DND-41 (cell line): Measurements from ENCODE around the gene MUL1.

Experiments used
- ATAC-seq: fragments of 200-7000 bp; cut with Tn5 transposase; 3 replicates; pipeline ENCODE4 v1.9.1; 2021; ENCODE audit warnings: low read depth; ENCODE audit not compliant: insufficient read depth
- DNase-seq: peaks from one replicate; pipeline ENCODE4 v3.0.0-alpha.2; 2020
- H2AFZ ChIP-seq: 2 replicates; pipeline ENCODE4 v1.6.0; 2012; ENCODE audit warnings: low read depth, low read length
- H3K27ac ChIP-seq: 2 replicates; pipeline ENCODE4 v1.5.1; 2012; ENCODE audit warnings: low read length, inconsistent platforms
- H3K27me3 ChIP-seq: fragments of 200-600 bp; sonication (generic); 2 replicates; pipeline ENCODE4 v1.6.0; 2012; ENCODE audit warnings: low read length, mild to moderate bottlenecking, inconsistent platforms; ENCODE audit not compliant: insufficient read depth, poor library complexity
- H3K36me3 ChIP-seq: 2 replicates; pipeline ENCODE4 v1.5.1; 2012; ENCODE audit warnings: low read length, inconsistent platforms; ENCODE audit not compliant: insufficient read depth
- H3K4me1 ChIP-seq: 2 replicates; pipeline ENCODE4 v1.5.1; 2012; ENCODE audit warnings: mild to moderate bottlenecking, low read length; ENCODE audit not compliant: insufficient read depth
- H3K4me2 ChIP-seq: 2 replicates; pipeline ENCODE4 v1.6.0; 2012; ENCODE audit warnings: mild to moderate bottlenecking, moderate library complexity, low read length, inconsistent platforms; ENCODE audit not compliant: insufficient read depth
- H3K4me3 ChIP-seq, 2 experiments: fragments of 200-600 bp in 1 of 2; shearing (Covaris generic) in 1 of 2; 2 replicates each; pipeline ENCODE4 v1.5.1; 2012 to 2016; ENCODE audit warnings: inconsistent platforms in 2 of 2, low read length in 2 of 2, mild to moderate bottlenecking in 2 of 2, low read depth in 1 of 2, moderate library complexity in 1 of 2
- H3K79me2 ChIP-seq: 2 replicates; pipeline ENCODE4 v1.6.0; 2012; ENCODE audit warnings: low read length, inconsistent platforms; ENCODE audit not compliant: insufficient read depth
- H3K9ac ChIP-seq: 2 replicates; pipeline ENCODE4 v1.6.0; 2012; ENCODE audit warnings: low read depth, mild to moderate bottlenecking, inconsistent platforms, low read length, moderate library complexity
- H3K9me3 ChIP-seq: 2 replicates; pipeline ENCODE4 v1.5.1; 2012; ENCODE audit warnings: low read length, moderate library complexity, mild to moderate bottlenecking, inconsistent platforms; ENCODE audit not compliant: insufficient read depth, severe bottlenecking
- H4K20me1 ChIP-seq: 2 replicates; pipeline ENCODE4 v1.6.0; 2012; ENCODE audit warnings: low read length; ENCODE audit not compliant: insufficient read depth
- EZH2 ChIP-seq: IDR thresholded peaks from 3 replicates; pipeline ENCODE4 v1.6.1; 2012; ENCODE audit warnings: borderline replicate concordance, low read depth, mild to moderate bottlenecking, moderate library complexity, low read length, inconsistent platforms; ENCODE audit not compliant: severe bottlenecking
- TF ChIP-seq, protein P1 (sequence below): IDR thresholded peaks from 2 replicates; pipeline ENCODE4 v1.5.1; 2012; ENCODE audit warnings: borderline replicate concordance, low read length, moderate library complexity, mild to moderate bottlenecking; ENCODE audit not compliant: poor library complexity, severe bottlenecking; ENCODE audit errors: extremely low read depth

The MUL1 gene

DNA sequence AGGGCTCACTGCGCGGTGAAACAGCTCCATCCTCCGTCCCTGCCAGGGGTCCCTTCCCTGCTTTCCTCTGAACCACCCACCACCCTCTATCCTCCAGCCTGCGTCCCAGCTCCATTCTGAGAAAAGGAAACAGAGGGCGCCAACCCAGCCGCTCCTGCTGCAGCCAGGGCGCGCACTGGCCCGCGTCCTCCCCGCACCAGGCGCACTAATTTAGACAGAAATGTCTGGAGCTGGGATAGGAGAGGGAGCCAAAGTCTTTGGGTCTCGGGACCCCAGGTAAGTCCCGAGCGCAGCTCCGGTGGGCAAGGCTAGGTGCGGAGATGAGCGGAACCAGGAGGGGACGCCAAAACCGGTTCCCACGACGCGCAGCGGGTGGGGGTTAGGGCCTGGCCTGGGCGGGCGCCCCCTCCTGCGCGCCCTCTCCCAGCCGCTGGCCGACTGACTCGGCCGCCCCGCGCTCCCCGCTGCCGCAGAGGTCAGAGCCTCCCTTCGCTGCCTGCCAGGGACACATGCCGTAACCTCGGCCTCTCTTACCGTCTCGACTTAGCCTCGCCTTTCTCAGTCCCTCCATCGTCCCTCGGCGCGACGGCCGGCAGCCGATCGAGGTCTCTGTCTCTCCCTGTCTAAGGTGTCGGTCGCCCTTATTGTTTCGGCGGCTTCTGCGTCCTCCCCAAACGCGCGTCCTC lies 24.0 kb downstream of the MUL1 start:
- ATAC-seq: no peak
- H2AFZ ChIP-seq: no peak overlapping the region
- H3K9ac ChIP-seq: no peak overlapping the region

DNA sequence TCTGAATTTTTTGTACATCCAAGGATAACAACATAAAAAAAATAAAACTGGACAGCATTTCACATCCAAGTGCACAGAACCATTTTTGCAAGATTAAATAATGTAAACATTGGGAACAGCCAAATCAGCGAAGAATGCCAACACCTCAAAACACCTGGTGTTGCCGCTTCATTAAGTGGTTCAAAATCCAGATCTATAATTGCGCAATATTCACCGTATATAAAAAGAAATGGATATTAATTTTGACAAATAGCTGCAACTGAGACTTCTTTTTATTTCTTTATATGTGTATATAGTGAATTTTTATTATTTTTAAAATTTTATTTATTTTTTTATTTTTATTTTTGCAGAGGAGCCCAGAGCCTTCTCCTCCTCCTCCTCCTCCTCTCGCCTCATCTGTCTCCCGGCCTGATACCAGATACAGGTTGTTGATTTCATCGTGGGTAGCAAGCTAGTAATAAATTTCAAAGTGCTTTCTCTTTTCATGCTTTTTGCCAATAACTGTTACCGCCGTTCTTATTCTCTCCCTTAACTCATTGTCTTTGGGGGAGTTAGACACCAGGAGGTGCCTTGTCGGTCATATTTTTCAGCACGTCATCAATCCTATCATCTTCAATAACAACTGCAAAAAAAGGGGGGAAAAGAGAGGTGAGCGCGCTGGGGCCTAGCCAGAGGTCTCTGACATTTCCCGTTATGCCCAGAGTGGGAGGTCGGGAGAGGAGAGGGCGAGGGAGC lies 24.7 kb downstream of the MUL1 start:
- Histone ChIP-seq H3K4me1 (no peaks in the 10 kb centered on the region), H2AFZ (no peak overlapping the region), H3K36me3 (no peaks in the 10 kb centered on the region), H3K27ac (no peak overlapping the region), H3K4me3 (no peak overlapping the region), H3K4me2 (no peak overlapping the region), H4K20me1 (0 out of 2 replicates have a peak, but pooled peaks cover 5% of the 10 kb centered on the region), H3K9me3 (no peaks in the 10 kb centered on the region), H3K79me2 (no peaks in the 10 kb centered on the region), H3K27me3 (peaks cover 25% of the 10 kb centered on the region), H3K9ac (no peak overlapping the region)
- no peak for TF ChIP-seq EZH2
- TF ChIP-seq, protein P1, sequence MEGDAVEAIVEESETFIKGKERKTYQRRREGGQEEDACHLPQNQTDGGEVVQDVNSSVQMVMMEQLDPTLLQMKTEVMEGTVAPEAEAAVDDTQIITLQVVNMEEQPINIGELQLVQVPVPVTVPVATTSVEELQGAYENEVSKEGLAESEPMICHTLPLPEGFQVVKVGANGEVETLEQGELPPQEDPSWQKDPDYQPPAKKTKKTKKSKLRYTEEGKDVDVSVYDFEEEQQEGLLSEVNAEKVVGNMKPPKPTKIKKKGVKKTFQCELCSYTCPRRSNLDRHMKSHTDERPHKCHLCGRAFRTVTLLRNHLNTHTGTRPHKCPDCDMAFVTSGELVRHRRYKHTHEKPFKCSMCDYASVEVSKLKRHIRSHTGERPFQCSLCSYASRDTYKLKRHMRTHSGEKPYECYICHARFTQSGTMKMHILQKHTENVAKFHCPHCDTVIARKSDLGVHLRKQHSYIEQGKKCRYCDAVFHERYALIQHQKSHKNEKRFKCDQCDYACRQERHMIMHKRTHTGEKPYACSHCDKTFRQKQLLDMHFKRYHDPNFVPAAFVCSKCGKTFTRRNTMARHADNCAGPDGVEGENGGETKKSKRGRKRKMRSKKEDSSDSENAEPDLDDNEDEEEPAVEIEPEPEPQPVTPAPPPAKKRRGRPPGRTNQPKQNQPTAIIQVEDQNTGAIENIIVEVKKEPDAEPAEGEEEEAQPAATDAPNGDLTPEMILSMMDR: no peak
- no peak for ATAC-seq
- no peak for DNase-seq

More for the DNA sequence above, 24.0 kb downstream of the MUL1 start:
- Histone ChIP-seq H3K4me2 (no peak overlapping the region), H3K4me3 (no peak overlapping the region), H3K27ac (no peak overlapping the region), H3K79me2 (no peaks in the 10 kb centered on the region), H3K4me1 (no peaks in the 10 kb centered on the region), H3K27me3 (peaks cover 31% of the 10 kb centered on the region), H4K20me1 (peaks cover 5% of the 10 kb centered on the region; the same call in 1 of the 2 replicates), H3K36me3 (no peaks in the 10 kb centered on the region), H3K9me3 (no peaks in the 10 kb centered on the region)
- DNase-seq: no peak
- TF ChIP-seq, protein P1: no peak
- no peak for TF ChIP-seq EZH2

DNA sequence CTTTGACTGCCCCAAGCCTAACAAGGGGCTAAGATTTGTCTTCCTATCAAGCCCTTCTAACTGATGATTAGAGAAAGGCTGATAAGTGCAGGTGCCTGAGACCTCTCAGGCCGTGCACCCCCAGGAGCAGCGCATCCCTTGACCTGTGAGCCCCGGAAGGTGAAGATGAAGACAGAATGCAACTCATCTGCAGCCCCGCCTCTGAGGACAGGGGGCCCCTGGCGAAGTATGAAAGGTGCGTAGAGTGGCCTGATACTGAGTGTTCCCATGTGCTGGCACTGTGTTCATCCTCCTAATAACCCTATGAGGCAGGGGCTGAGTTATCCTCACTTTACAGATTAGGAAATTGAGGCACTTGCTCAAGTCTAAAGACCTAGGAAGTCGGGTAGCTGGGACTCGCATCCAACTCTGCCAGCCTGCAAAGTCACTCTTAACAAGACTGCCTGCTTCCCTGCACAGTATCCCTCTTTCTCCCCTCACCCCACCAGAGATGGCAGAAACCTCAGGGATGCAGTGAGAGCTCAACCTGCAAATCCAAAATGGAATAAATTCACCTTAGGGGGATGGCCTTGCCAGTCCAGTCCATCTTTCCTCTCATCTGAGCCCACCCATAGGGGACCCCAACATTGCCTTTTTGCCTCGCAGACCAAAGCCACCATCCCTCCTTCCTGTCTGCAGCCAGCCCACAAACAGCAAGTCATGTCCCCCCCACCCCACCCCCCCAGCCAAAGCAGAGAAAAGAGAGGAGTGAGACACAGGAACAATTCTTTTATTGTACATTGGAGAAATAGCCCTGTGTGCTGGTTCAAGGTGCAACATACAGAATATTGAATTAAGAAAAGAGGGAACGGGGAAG lies 26.1 kb downstream of the MUL1 start:
- Histone ChIP-seq H3K4me2 (no peak overlapping the region), H4K20me1 (0 out of 2 replicates have a peak, but pooled peaks cover 5% of the 10 kb centered on the region), H3K79me2 (no peaks in the 10 kb centered on the region), H3K27ac (no peak overlapping the region), H3K4me3 (no peak overlapping the region), H3K4me1 (no peaks in the 10 kb centered on the region), H3K36me3 (no peaks in the 10 kb centered on the region), H2AFZ (no peak overlapping the region), H3K9ac (no peak overlapping the region), H3K9me3 (no peaks in the 10 kb centered on the region), H3K27me3 (peaks cover 15% of the 10 kb centered on the region)
- no peak for TF ChIP-seq EZH2
- TF ChIP-seq, protein P1: no peak
- no peak for ATAC-seq
- no peak for DNase-seq
